Urothelium cell line (cell line): ENCODE measurements around the gene USP13.

Experiments used
- DNase-seq: peaks from one replicate; pipeline ENCODE4 v3.0.0; 2011; ENCODE audit warnings: low spot score, mixed read lengths
- FAIRE-seq: peaks from 2 replicates; lab custom pipeline; 2011; peaks lifted over from hg19 to GRCh38; lab: Jason Lieb, UNC

Gene USP13

GRCh38 chr3:179731544-179731943, 78.7 kb downstream of the USP13 start:
- DNase-seq: no peak
- no peak for FAIRE-seq

- FAIRE-seq (no peak), DNase-seq (no peak)
Measured at GRCh38 chr3:179732661-179733348, 80.0 kb downstream of the USP13 start.

- no peak for DNase-seq
- no peak for FAIRE-seq
Measured at GRCh38 chr3:179733797-179734196, 81.0 kb downstream of the USP13 start.

GRCh38 chr3:179734497-179735281, 81.8 kb downstream of the USP13 start:
- FAIRE-seq: no peak
- DNase-seq: peak; percentile 14

- DNase-seq (no peak), FAIRE-seq (no peak)
Measured at GRCh38 chr3:179735321-179735720, 82.5 kb downstream of the USP13 start.

- DNase-seq (no peak), FAIRE-seq (no peak)
Measured at GRCh38 chr3:179738998-179739397, 86.2 kb downstream of the USP13 start.

GRCh38 chr3:179739816-179740594, 87.2 kb downstream of the USP13 start:
- no peak for FAIRE-seq
- no peak for DNase-seq

- FAIRE-seq (no peak), DNase-seq (no peak)
Measured at GRCh38 chr3:179743913-179744312, 91.1 kb downstream of the USP13 start.

- no peak for DNase-seq
- no peak for FAIRE-seq
Measured at GRCh38 chr3:179744667-179745066, 91.8 kb downstream of the USP13 start.

GRCh38 chr3:179745079-179745478, 92.2 kb downstream of the USP13 start:
- FAIRE-seq (no peak), DNase-seq (no peak)

- DNase-seq: no peak
- FAIRE-seq: no peak
Measured at GRCh38 chr3:179745716-179746115, 92.9 kb downstream of the USP13 start.

GRCh38 chr3:179750720-179751328, 98.0 kb downstream of the USP13 start:
- DNase-seq (peak; percentile 15), FAIRE-seq (no peak)

- FAIRE-seq (no peak), DNase-seq (peak; percentile 46)
Measured at GRCh38 chr3:179760944-179761343, 108.1 kb downstream of the USP13 start.

GRCh38 chr3:179765396-179765795, 112.6 kb downstream of the USP13 start:
- no peak for DNase-seq
- no peak for FAIRE-seq

GRCh38 chr3:179766416-179767133, 113.7 kb downstream of the USP13 start:
- DNase-seq (no peak), FAIRE-seq (no peak)

GRCh38 chr3:179768080-179768479, 115.2 kb downstream of the USP13 start:
- FAIRE-seq: no peak
- DNase-seq: peak; percentile 30

GRCh38 chr3:179769411-179770247, 116.8 kb downstream of the USP13 start:
- DNase-seq (no peak), FAIRE-seq (no peak)

GRCh38 chr3:179771797-179772196, 119.0 kb downstream of the USP13 start:
- DNase-seq (no peak), FAIRE-seq (no peak)

- DNase-seq (no peak), FAIRE-seq (no peak)
Measured at GRCh38 chr3:179772297-179772696, 119.5 kb downstream of the USP13 start.
